Hepatocyte (in vitro differentiated cells): ENCODE data around the gene TGM4.

Experiments
- CTCF ChIP-seq: fragments of 200-600 bp; sonication (generic); IDR thresholded peaks from 2 replicates; pipeline ENCODE4 v1.5.1; 2016; ENCODE audit warnings: antibody characterized with exemption, mild to moderate bottlenecking; ENCODE audit not compliant: poor library complexity
- EZH2 ChIP-seq: fragments of 200-600 bp; sonication (generic); IDR thresholded peaks from 2 replicates; pipeline ENCODE4 v1.6.1; 2016; ENCODE audit warnings: antibody characterized with exemption, mild to moderate bottlenecking, borderline replicate concordance

- TF ChIP-seq CTCF = no peak
- no peak for TF ChIP-seq EZH2
Measured at GRCh38 chr3:44892689-44893088, 18.3 kb downstream of the TGM4 start.
